T-helper 1 cell treated with Interleukin-12 subunit alpha and Interleukin-12 subunit beta and Interleukin-4 antibody, amounts not matched to agents 30 ng/mL and 1 ng/mL, for 36 hours (primary cell): ENCODE results near the gene NXN. TPM values are rescaled to one million over a fixed set of nuclear protein-coding genes. Genes with fewer than 3 reads are reported as not detected.
"Not testable (repeated sequence)": the region's sequence is repeated elsewhere in the genome, so short reads cannot be mapped to it uniquely, and the experiment has no call there.

Experiments
- intact Hi-C: fragments of 100-400 bp; cut with micrococcal nuclease; formaldehyde crosslinking; loops from one replicate; pipeline ENCODE4 v1.15.1; 2024
- total RNA-seq: library from RNA; stranded (reverse); gene quantifications from 2 replicates; pipeline ENCODE4 v1.2.3, GENCODE V29; 2022

NXN gene
- total RNA-seq, 1 donor from 2014 or later, result 0.34 TPM

DNA sequence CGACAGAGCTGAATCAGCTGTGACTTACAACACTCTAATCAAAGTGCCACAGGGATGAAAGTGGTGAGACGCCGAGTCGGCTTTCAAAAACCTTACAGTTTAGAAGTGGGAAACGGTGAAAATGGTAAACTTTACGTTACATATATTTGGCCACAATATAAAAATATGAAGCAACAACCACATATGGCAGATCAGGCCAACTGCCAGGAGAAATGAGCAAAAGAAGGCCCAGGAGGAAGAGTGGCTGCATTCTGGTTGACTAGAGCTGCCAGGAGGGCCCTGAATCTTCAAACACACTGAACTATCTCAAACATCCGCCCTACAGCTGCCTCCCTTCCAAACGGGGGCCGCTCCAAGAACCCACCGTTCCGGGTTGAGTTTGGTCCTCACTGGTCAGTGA is 141.1 kb downstream of the NXN start:
- intact Hi-C loops, result no loop called here

- intact Hi-C loops, result no loop called here
Measured at GRCh38 chr17:836151-836550, 143.4 kb downstream of the NXN start.

DNA sequence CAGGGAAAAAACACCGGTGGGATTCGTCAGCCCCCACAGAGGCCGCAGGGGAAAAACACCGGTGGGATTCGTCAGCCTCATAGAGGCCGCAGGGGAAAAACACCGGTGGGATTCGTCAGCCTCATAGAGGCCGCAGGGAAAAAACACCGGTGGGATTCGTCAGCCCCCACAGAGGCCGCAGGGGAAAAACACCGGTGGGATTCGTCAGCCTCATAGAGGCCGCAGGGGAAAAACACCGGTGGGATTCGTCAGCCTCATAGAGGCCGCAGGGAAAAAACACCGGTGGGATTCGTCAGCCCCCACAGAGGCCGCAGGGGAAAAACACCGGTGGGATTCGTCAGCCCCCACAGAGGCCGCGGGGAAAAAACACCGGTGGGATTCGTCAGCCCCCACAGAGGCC is 143.9 kb downstream of the NXN start:
- intact Hi-C loops, result not testable (repeated sequence)

GRCh38 chr17:835263-835662 is 144.3 kb downstream of the NXN start:
- intact Hi-C loops, result no loop called here

- intact Hi-C loops, result no loop called here
Measured at GRCh38 chr17:834136-834535, 145.4 kb downstream of the NXN start.

DNA sequence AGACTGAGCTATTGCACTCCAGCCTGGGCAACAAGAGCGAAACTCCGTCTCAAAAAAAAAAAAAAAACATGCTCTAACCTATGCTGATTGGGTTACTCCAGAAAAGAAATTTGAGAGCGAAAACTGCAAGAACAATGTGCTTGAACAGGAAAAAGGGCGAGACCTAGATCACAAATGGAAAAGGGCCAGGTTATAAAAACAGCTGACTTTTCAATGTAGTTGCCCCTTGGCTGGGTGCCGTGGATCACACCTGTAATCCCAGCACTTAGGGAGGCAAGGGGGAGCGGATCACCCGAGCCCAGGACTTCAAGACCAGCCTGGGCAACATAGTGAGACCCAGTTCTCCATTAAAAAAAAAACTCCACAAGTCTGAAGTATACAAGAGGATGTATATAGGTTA is 148.6 kb downstream of the NXN start:
- intact Hi-C loops, result no loop called here

DNA sequence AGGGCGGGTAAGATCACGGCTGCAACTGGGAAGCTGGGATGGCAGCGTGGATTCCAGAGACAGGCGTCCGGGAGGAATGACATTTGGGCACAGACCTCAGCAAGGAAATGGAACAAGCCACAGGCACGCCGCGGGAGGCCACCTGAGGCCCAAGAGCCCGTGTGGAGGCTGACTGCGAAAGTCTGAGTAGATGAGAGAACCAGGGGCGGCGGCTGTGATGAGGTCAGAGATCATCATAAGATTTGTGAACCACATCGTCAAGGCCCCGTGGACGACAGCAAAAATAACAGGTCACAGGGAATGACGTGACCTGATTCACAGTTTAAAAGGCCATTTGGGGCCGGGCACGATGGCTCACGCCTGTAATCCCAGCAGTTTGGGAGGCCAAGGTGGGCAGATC is 149.2 kb downstream of the NXN start:
- intact Hi-C loops, result no loop called here

DNA sequence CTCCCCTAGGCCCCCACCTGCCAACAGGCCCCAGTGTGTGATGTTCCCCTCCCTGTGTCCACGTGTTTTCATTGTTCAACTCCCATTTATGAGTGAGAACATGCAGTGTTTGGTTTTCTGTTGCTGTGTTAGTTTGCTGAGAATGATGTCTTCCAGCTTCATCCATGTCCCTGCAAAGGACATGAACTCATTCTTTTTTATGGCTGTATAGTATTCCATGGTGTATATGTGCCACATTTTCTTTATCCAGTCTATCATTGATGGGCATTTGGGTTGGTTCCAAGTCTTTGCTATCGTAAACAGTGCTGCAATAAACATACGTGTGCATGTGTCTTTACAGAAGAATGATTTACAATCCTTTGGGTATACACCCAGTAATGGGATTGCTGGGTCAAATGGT is 150.0 kb downstream of the NXN start:
- intact Hi-C loops, result not testable (repeated sequence)

GRCh38 chr17:828761-829160 is 150.8 kb downstream of the NXN start:
- intact Hi-C loops, result no loop called here

- intact Hi-C loops, result no loop called here
Measured at GRCh38 chr17:826778-827177, 152.8 kb downstream of the NXN start.

DNA sequence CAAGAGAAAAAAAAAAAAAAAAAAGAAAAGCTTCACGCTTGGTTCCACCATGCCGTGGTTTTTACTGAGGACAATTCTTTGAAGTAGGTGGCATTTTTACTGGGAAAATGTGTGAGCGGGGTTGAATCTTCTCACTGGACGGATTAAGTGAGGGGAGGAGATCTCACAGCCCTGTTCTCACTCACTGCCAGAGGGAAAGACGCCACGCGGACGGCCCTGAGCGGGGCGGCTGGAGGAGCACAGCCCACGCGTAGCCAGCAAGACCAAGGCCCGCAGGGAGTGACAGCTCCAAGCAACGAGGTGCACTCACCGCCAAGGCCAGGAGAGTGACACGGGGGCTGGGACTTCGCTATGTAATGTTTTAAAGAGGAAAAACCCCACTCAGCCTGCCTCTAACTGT is 154.4 kb downstream of the NXN start:
- intact Hi-C loops, result no loop called here

GRCh38 chr17:824378-824777 is 155.2 kb downstream of the NXN start:
- intact Hi-C loops, result no loop called here

DNA sequence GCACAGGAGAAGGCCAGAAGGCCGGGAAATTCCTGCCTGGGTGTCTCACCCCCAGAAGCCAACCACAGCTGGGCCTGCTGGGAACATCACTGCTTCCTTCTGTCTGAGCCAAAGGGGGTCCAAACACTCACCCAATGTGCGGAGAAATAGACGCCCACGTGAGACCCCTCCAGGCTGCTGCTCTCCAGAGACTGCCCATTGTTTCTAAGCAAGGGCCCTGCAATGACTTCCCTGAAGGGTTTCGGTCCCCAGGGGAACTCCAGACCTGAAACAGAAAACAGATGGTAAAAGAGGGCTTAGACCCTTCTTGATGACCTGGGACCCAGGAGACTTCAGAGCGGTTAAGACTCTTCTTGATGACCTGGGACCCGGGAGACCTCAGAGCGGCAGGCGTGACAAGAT is 156.1 kb downstream of the NXN start:
- intact Hi-C loops, result no loop called here

GRCh38 chr17:819251-819650 is 160.3 kb downstream of the NXN start:
- intact Hi-C loops, result no loop called here

DNA sequence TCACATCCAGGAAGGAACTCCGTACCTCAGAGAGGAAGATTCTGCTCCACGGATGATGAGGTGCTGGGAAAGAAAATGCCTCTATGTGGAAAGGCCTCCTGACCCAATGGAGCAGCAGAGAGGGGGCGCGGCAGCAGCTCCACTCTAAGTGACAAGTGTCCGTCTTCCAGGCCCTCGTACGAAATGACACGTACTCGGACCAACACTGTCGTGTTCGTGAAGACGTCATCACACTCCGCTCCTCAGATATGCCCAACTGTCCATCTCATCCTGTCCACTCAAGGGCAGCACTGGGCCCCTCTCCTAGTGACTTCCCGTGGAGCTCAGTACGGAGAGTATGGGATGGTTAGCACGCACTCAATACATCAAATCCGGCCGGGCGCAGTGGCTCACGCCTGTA is 165.2 kb downstream of the NXN start:
- intact Hi-C loops, result no loop called here

GRCh38 chr17:812638-813204 is 166.9 kb downstream of the NXN start:
- intact Hi-C loops, result no loop called here

DNA sequence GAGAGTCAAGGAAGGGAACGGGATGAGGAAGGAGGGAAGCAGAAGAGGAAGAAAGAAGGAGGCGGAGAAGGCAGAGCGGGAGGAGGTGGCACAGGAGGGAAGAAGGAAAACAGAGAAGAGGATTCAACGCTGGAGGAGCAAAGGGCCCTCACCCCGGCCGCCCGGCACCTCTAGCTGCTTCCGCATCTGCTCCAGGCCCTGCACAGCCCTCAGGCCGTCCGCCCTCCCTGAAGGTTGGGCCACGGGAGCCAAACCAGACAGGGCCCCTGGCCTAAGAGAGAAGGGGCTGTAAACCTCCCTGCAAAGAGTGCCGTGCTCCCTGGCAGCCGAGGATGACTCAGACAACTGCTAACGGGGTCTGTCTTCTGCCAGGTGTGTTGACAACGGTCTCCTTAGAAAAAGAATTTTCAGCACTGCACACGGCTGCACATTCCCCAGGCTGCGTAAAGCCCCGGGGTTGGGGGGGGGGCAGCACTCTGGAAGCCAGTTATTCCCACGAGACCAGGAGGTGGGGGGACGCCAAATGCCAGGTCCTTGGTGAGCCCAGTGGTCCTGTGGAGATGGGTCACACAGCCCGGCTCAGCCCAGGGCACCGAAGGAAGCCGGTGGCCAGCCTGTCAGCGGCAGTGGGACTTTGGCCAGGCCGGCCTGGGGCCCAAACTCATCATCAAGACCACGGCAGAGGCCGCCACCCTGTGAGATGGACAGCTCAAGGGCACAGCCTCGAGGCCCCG is 168.4 kb downstream of the NXN start:
- intact Hi-C loops, result no loop called here

DNA sequence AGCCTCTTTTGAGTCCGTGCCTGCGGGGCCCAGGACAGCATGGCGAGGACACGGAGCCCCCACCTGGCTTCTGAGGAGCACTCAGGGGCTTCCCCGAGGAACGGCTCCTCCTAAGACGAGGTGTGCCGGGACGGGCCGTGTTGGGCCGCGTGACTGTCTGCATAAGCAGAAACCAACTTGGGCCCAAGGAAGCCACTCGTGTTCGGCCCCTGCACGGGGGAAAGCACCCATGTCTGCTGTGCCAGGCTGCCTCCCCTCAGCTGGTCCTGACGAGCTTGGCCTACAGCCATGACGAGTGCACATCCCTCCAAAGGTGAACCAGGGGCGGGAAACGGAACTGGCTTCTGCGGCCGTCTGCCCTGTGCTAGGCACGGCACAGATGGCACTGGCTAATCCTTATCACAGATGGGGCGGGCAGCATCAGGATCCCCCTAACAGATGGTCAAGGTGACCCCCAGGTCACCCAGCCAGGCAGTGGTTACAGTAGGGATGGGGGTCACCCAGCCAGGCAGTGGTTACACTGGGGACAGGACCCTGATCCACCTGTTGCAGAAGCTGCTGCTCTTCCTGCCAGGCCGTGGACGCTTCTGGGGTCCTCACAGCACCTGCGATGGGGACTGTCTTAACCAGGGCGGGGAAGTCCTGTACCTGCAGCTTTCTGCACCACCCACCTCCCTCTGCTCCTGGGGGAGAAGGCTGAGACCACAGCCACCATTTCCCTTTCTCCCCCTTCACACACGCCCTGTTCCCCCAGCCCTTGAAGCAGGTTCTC is 171.9 kb downstream of the NXN start:
- intact Hi-C loops, result no loop called here

GRCh38 chr17:806781-807522 is 172.6 kb downstream of the NXN start:
- intact Hi-C loops, result no loop called here

DNA sequence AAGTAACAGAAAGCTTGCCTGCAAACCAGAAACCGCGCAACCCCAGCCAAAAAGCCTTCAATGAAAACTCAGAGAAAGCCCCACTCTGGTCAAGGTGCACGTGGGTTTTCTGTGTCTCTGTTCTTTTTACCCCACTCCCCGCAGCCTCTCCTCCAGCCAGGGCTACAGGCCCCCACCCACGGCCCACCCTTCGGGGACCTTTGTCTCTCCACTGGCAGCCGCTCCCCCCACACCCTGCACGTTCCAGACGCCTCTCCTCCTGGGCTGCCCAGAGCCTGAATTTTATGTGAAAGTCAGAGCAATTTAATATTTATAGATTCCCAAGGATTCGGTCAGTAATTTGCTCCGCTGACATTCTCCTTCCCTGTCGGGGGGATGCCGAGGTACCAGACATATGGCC is 173.2 kb downstream of the NXN start:
- intact Hi-C loops, result no loop called here

- intact Hi-C loops, result not testable (repeated sequence)
Measured at GRCh38 chr17:805886-806285, 173.7 kb downstream of the NXN start.
